ENCODE results near the gene CTNNA3. TPM values are rescaled to one million over a fixed set of nuclear protein-coding genes. Genes with fewer than 3 reads are reported as not detected.

Gene CTNNA3
- total RNA-seq, 6 donors from 2014 or later, result 0.20 to 2.0 TPM; not detected in 4

DNA sequence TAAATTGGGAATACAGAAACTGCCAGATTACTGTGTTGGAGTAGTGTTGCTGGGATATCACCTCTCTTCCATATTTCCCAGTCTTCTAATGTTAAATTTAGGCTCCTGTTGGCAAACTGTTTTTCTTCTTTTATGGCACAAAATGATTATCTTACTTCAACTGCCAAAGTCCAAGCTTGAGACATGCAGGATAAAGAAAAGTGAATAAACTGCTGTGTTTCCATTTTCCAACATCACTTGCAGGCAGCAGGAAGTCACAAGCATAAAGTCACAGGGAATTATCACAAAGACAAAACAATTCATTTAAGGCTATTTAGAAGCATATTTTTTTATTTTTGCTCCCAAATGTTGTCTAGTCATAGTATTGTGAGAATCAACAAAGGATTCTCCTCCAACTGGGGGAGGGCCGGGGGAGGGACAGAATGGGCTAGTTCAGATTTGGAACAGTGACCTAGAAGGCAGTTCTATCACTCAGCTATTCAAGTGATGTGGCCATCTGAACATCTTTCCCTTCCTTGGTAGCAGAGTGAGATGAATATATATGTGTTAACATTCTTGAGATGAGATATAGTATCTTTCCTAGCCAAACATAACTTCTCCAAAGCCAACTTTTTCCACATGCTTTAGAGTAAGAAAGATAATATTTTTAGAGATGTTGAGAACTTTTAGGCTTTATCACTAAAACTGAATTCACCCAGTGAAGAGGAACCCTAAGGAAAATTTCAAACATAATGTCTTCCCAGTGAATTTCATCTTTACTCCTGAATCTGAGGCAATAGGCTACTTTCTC, 364.7 kb downstream of the CTNNA3 start:
- ATAC-seq (ENCODE audit: low FRiP score in 2 of 2) (no peak), DNase-seq (no peak)
- Histone ChIP-seq H3K9me3 (no peaks in the 10 kb centered on the region), H3K27ac (no peak overlapping the region), H3K4me1 (no peaks in the 10 kb centered on the region), H3K36me3 (no peaks in the 10 kb centered on the region), H3K4me3 (no peak overlapping the region), H3K27me3 (no peaks in the 10 kb centered on the region)
- no peak for TF ChIP-seq CTCF (IDR thresholded peaks at IDR 0.05)
- WGBS, 2 donors, result 62 to 81% methylated on average over 1 of the region's 1 CpG

GRCh38 chr10:67327626-67328535, 368.1 kb downstream of the CTNNA3 start:
- ATAC-seq (ENCODE audit: low FRiP score in 2 of 2) (peak; percentile 12 to 57), DNase-seq (peak in 1 of 2 donors; percentile 15)
- Histone ChIP-seq H3K36me3 (no peaks in the 10 kb centered on the region), H3K27ac (no peak overlapping the region), H3K4me3 (no peak overlapping the region), H3K27me3 (no peaks in the 10 kb centered on the region), H3K9me3 (peaks cover 0 to 9% (median 0%) of the 10 kb centered on the region in 4 donors), H3K4me1 (no peaks in the 10 kb centered on the region)
- 79 to 94% methylated on average over 5 to 8 of the region's 9 CpGs for WGBS, 2 donors
- no peak for TF ChIP-seq POLR2A (IDR thresholded peaks at IDR 0.05)
- no peak for TF ChIP-seq EP300 (IDR thresholded peaks at IDR 0.05)
- no peak for TF ChIP-seq POLR2AphosphoS5 (IDR thresholded peaks at IDR 0.05)
- TF ChIP-seq CTCF (IDR thresholded peaks at IDR 0.05), result no peak

DNA sequence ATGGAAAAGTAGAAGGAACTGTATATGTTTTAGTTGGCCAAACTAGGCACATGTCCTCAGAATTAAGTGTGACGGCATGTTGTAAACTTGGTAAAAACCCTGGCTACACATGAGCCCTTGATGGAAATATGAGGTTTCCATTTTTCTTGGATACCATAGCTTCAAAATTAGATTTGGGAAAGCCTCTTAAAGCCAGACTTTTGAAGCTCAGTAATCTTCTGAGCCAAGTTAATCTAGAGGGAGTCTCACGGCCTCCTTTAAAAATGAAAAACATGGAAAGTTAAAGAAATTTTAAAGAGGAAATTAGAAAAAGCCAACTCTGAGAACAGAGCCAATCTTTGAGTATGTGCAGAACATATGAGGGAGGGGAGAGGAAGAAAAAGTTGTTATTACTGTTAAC, 376.0 kb downstream of the CTNNA3 start:
- WGBS, 2 donors, result 44 to 63% methylated on average over 2 of the region's 2 CpGs
- no peaks in the 10 kb centered on the region for H3K27me3 ChIP-seq
- no peaks in the 10 kb centered on the region for H3K36me3 ChIP-seq
- DNase-seq (no peak), ATAC-seq (ENCODE audit: low FRiP score in 2 of 2) (no peak)
- TF ChIP-seq CTCF (IDR thresholded peaks at IDR 0.05), result no peak
- no peak for TF ChIP-seq POLR2A (IDR thresholded peaks at IDR 0.05)
- TF ChIP-seq POLR2AphosphoS5 (IDR thresholded peaks at IDR 0.05), result no peak
- no peak for TF ChIP-seq EP300 (IDR thresholded peaks at IDR 0.05)
- H3K4me3 ChIP-seq, result no peak overlapping the region
- H3K4me1 ChIP-seq, result no peaks in the 10 kb centered on the region
- peaks cover 0 to 9% (median 0%) of the 10 kb centered on the region in 4 donors for H3K9me3 ChIP-seq
- no peak overlapping the region for H3K27ac ChIP-seq

DNA sequence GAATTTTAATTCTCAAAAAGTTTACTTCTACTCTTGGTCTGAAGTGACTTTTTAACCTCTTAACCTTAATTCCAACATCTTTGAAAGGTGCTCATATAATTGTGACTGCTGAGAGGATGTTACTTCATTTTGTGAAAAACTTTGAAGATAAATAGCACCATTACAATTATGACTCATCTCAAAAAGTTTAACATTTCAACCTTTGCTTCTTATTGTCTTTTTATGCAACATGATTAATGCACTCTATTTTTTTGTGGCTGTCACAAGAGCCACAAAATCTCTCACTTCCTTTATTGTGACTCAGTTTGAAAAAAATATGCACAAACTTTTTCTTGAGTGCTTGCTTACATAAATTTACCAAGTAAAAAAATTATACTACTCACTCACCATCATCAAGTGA, 387.1 kb downstream of the CTNNA3 start:
- DNase-seq (no peak), ATAC-seq (ENCODE audit: low FRiP score in 2 of 2) (no peak)
- no peak for TF ChIP-seq EP300 (IDR thresholded peaks at IDR 0.05)
- TF ChIP-seq CTCF (IDR thresholded peaks at IDR 0.05), result no peak
- TF ChIP-seq POLR2A (IDR thresholded peaks at IDR 0.05), result no peak
- TF ChIP-seq POLR2AphosphoS5 (IDR thresholded peaks at IDR 0.05), result no peak

More for the DNA sequence above, 387.1 kb downstream of the CTNNA3 start:
- Histone ChIP-seq H3K9me3 (no peaks in the 10 kb centered on the region), H3K36me3 (no peaks in the 10 kb centered on the region), H3K4me3 (no peak overlapping the region), H3K27ac (no peak overlapping the region), H3K27me3 (no peaks in the 10 kb centered on the region), H3K4me1 (no peaks in the 10 kb centered on the region)

Measured in upper lobe of left lung (tissue), 6 donors.